ENCODE measurements around the gene C6orf120.

- TF ChIP-seq POLR2A (IDR thresholded peaks at IDR 0.05; ENCODE audit: low read depth, low read length) (no peak), EZH2 (IDR thresholded peaks at IDR 0.05; ENCODE audit: borderline replicate concordance, low read depth, low read length, severe bottlenecking) (no peak), JUN (IDR thresholded peaks at IDR 0.05; ENCODE audit: borderline replicate concordance, insufficient read depth, insufficient read length, low read depth) (no peak), MAX (IDR thresholded peaks at IDR 0.05; ENCODE audit: insufficient read depth, insufficient read length) (no peak), POLR2AphosphoS5 (IDR thresholded peaks at IDR 0.05; ENCODE audit: insufficient read depth, low read depth, low read length) (no peak)
- TF ChIP-seq, protein P1, sequence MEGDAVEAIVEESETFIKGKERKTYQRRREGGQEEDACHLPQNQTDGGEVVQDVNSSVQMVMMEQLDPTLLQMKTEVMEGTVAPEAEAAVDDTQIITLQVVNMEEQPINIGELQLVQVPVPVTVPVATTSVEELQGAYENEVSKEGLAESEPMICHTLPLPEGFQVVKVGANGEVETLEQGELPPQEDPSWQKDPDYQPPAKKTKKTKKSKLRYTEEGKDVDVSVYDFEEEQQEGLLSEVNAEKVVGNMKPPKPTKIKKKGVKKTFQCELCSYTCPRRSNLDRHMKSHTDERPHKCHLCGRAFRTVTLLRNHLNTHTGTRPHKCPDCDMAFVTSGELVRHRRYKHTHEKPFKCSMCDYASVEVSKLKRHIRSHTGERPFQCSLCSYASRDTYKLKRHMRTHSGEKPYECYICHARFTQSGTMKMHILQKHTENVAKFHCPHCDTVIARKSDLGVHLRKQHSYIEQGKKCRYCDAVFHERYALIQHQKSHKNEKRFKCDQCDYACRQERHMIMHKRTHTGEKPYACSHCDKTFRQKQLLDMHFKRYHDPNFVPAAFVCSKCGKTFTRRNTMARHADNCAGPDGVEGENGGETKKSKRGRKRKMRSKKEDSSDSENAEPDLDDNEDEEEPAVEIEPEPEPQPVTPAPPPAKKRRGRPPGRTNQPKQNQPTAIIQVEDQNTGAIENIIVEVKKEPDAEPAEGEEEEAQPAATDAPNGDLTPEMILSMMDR (IDR thresholded peaks at IDR 0.05; ENCODE audit: extremely low read depth in 1 of 2, insufficient read depth in 1 of 2, low read depth in 1 of 2, low read length in 2 of 2), result no peak
Observed at GRCh38 chr6:169691260-169691659, 10.7 kb upstream of the C6orf120 start.
